GM06990 (cell line): ENCODE data around the gene ZNF780B.

Experiments used
- DNase-seq: peaks from one replicate; pipeline ENCODE4 v3.0.0-alpha.2; 2011; ENCODE audit not compliant: insufficient read length; ENCODE audit errors: extremely low read depth
- H3K27me3 ChIP-seq: replicated peaks from 2 replicates; pipeline ENCODE4 v1.6.0; 2011; ENCODE audit warnings: low read length; ENCODE audit not compliant: control insufficient read depth, insufficient read depth
- H3K36me3 ChIP-seq: 2 replicates; pipeline ENCODE4 v1.5.1; 2011; ENCODE audit warnings: low read length; ENCODE audit not compliant: control insufficient read depth, insufficient read depth
- H3K4me3 ChIP-seq: replicated peaks from 2 replicates; pipeline ENCODE4 v1.5.1; 2011; ENCODE audit warnings: low read depth, mild to moderate bottlenecking, control low read depth, low read length
- TF ChIP-seq, protein P1 (sequence below): IDR thresholded peaks from 2 replicates; pipeline ENCODE4 v1.5.1; 2011; ENCODE audit warnings: low read length, control low read depth, mild to moderate bottlenecking, inconsistent platforms; ENCODE audit not compliant: insufficient read depth, poor library complexity, severe bottlenecking

The ZNF780B gene

DNA sequence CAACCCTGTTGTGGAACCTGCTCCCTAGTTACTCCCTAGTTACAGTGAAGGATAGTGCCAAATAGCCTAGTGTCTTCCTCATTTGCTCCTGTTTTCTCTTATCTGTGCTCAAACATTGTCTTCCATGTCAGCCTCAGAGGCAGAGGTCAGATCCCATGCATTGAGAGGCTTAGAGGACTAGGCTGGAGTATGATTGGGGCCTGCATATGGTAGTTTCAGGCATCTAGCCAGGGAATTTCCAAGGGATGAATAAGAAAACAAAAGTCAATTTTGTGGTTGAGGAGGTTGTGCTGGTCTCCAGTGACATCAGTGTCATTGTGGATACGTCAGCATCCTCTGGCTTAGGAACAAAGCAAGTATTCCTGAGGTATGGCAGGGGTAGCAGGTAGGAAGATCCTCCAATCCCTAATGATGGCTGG, 49.7 kb downstream of the ZNF780B start:
- DNase-seq, result no peak
- TF ChIP-seq, protein P1, sequence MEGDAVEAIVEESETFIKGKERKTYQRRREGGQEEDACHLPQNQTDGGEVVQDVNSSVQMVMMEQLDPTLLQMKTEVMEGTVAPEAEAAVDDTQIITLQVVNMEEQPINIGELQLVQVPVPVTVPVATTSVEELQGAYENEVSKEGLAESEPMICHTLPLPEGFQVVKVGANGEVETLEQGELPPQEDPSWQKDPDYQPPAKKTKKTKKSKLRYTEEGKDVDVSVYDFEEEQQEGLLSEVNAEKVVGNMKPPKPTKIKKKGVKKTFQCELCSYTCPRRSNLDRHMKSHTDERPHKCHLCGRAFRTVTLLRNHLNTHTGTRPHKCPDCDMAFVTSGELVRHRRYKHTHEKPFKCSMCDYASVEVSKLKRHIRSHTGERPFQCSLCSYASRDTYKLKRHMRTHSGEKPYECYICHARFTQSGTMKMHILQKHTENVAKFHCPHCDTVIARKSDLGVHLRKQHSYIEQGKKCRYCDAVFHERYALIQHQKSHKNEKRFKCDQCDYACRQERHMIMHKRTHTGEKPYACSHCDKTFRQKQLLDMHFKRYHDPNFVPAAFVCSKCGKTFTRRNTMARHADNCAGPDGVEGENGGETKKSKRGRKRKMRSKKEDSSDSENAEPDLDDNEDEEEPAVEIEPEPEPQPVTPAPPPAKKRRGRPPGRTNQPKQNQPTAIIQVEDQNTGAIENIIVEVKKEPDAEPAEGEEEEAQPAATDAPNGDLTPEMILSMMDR, result no peak

DNA sequence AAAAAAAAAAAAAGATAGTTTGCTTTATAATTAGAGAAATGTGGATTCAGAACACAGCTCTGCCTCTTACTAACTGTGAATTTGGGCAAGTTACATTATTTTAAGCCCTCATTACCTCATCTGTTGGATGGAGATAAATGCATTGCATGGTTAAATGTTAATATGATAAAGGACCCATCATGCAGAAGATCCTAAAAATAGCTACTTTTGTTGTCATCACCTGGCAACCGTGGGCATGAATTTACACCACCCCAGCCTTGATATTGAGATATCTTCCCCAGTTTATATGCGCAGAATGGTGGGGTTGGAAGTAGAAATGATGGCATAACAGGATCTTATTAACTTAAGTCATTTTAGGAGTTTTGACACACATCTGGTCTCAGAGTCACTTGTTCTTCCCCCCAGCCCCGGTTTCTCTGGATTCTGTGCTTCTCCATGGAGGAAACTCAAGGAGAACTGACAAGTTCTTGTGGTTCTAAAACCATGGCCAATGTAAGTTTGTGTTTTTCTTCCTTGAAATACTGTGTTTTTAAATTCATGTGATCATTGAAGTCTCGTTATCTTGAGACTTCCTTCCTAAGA, 50.2 kb downstream of the ZNF780B start:
- Histone ChIP-seq H3K4me3 (no peak overlapping the region), H3K36me3 (peaks cover 2% of the 10 kb centered on the region; the same call in 1 of the 2 replicates), H3K27me3 (no peaks in the 10 kb centered on the region)
- TF ChIP-seq, protein P1, result no peak
- DNase-seq, result no peak

More for the DNA sequence above, 49.7 kb downstream of the ZNF780B start:
- peaks cover 2% of the 10 kb centered on the region; the same call in 1 of the 2 replicates for H3K36me3 ChIP-seq
- no peaks in the 10 kb centered on the region for H3K27me3 ChIP-seq
- H3K4me3 ChIP-seq, result no peak overlapping the region

DNA sequence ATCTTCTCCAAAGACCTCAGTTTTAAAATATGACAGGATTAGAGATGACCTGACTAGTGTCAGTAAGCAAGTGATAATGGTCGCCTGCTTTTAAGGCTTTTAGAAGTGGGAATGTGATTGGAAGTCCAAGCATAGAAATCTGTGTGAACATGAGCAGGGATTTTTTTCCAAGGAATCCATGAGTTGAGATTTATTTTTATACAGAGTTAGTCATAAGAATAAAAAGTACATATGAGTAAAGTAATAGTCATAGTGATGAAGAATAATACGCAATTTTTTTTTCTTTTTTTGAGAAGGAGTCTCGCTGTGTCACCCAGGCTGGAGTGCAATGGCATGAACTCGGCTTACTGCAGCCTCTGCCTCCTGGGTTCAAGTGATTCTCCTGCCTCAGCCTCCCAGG, 57.5 kb downstream of the ZNF780B start:
- Histone ChIP-seq H3K27me3 (no peaks in the 10 kb centered on the region), H3K4me3 (no peak overlapping the region), H3K36me3 (no peaks in the 10 kb centered on the region)
- TF ChIP-seq, protein P1, result no peak
- DNase-seq, result no peak

DNA sequence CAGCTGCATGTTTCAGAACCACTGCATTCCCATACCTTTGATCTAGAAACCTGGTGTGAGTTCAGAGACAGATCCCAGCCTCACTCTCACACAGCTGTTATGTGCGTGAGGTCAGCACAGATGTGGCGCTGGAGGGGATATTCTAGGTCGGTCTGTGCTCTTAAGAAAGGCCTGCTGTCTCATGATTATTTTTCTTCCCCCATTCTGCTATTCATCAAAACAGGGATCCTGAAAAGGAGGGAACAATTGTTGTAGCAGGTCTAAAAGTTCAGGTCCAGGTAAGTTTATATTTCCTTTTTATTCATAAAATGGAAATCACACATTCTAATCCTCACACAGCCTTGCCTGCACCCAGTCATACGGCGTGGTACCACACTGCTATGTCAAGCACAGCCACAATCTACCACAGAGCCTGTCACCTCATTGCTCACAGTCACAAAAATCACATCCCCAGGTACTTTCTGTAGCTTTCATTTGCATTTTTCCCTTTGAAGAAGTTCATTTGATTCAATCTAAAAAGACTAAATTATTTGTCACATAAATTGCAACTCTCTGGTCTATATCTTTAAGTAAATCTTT, 58.3 kb downstream of the ZNF780B start:
- H3K27me3 ChIP-seq, result no peaks in the 10 kb centered on the region
- TF ChIP-seq, protein P1, result no peak
- H3K4me3 ChIP-seq, result peak overlapping the region; percentile 85
- H3K36me3 ChIP-seq, result no peaks in the 10 kb centered on the region
- DNase-seq, result no peak

DNA sequence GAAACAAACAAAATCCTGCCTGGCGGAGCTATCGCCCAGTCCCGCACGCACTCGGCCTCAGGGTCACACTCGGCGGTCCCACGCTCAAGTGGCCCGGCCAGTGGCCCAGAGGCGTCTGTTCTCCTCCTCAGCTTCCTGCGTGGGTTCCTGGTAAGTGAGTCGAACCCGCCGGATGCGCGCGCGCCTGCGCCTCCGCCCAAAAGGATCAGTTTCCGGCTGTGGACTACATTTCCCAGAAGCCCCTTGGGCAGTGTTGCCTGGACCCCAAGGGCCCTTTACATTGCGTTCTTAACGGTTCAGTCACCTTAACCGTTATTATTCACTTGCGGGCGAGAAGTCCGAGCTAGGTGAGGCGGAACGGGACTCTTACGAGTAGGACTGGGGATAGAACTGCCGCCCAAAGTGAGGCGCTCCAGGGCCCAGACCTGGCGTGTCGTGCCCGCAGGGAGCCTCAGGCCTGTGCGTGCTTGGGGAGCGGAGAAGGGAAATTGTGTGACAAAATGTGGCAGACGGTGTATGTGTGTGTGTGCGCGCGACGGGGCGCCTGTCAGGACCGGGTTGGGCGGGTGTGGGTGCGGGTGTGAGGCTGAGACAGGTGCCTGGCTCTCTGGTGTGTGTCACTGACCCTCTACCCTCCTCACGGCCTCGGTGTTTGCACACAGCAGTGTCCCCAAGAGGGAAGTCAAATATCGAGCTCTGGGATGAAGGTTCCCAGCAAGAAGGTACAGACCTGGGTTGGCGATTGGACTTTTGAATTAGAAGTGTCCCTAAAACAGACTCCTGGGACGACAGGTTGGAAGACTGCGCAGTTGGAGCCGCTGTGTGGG, 59.0 kb downstream of the ZNF780B start, which contains the start of gene ZNF546:
Gene ZNF546, plus strand, starts transcription at position 250 of the 827 bp plus-strand sequence. CDS start 1,267 bp downstream, outside the sequence.
- no peaks in the 10 kb centered on the region for H3K27me3 ChIP-seq
- peak; percentile 97 for DNase-seq
- peak within 1 kb of the TSS; percentile 85 for H3K4me3 ChIP-seq
- TF ChIP-seq, protein P1, result no peak
- no peaks in the 10 kb centered on the region for H3K36me3 ChIP-seq
